HG03196 (cell line): ENCODE measurements around the gene MYORG.

Source experiments
- ATAC-seq: cut with Tn5 transposase; IDR thresholded peaks from one replicate; pipeline ENCODE4 v1.9.1; 2021; ENCODE audit not compliant: unreplicated experiment

MYORG gene

DNA sequence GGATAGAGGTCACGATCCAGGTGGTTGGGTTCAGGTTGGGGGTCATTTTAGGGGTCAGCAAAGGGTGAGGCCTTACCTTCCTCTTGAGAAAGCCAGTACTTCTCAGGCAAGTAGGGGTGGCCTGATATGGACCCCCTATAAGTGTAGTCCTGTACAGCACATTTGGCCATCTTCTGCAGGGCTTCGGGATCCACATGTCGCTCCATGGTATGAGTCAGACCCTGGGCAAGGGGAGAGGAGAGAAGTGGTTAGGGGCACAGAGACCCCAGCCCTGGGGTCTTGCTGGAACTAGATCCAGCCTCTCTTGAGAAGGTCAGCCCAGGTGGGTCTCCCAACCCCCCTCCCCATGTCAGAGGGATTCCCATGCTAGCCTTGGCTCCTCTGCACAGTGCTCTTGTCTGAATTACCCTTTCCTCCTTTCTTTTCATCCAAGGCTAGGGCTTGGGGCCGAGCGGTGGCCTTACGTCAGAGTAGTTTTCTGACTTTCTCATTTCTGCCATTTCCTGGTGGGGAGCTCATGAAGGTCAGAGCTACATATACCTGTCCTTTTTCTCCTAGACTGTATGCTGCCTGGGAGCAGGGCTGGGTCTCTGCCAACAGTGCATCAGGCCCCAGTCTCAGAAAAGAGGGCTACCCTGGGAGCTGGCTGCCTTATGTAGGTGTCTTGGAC, 9.0 kb upstream of the MYORG start:
- ATAC-seq = no peak

GRCh38 chr9:34384368-34385165, 7.9 kb upstream of the MYORG start:
- no peak for ATAC-seq

DNA sequence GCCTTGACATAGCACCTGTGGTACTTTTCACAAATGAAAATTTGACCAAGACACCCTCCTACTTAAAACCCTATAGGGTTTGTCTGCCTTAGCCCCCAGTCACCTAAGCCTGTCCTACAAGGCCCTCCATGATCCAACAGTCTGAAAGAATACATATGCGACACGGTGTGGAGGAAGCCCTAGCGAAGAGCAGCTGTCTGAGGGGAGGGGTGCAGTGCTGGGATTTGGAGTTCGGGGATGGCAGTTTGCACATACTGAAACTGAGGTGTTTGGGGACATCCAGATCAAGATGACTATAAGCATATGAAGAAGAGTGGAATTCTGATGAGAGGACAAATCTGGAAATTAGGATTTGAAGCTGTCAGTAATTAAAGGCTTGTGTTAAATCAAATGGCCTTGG, 7.2 kb upstream of the MYORG start:
- no peak for ATAC-seq

- ATAC-seq = no peak
Measured at GRCh38 chr9:34382879-34383278, 6.2 kb upstream of the MYORG start.

GRCh38 chr9:34382054-34382453, 5.4 kb upstream of the MYORG start:
- ATAC-seq = no peak

- no peak for ATAC-seq
Measured at GRCh38 chr9:34381323-34381722, 4.6 kb upstream of the MYORG start.

DNA sequence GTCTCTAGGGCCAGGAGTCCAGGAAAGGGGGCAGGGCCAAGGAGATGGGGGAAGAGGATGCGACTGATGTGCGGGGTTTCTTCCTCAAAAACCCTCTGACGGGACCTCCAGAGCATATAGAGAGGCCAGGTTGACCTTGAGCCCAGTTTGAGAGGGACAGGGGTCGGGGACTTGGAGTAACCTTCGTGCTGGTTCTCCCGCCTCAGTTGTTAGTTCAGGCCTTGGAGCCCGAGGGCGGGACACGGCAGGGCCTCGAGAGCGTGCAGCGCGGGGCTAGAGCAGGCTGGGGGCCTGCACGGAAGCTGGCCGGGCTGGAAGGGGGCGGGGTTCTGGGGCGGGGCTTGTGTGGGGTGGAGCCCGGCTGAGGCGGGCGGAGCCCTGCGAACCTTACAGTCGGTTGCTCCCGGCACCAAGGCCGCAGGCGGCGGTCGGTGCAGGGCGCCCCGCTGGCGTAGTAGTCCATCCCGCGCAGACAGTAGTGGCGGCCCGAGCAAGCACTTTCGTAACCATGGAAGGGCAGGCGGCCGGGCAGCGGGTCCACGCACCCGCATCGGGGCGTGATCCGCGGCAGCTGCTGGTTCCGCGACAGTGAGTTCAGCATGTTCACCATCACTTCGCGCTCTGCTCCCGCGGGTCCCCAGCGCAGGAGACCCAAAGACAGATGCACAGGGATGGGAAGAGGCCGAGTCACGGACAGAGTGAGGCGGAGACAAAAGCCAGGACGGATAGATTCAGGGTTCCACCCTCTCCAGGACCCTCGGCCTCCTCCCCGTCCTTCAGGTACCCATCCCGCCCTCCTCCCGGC, 4.0 kb upstream of the MYORG start:
- no peak for ATAC-seq

GRCh38 chr9:34380034-34380510, 3.4 kb upstream of the MYORG start:
- ATAC-seq = no peak

- ATAC-seq = peak; percentile 36
Measured at GRCh38 chr9:34379334-34380033, 2.8 kb upstream of the MYORG start.

GRCh38 chr9:34378376-34379060, 1.8 kb upstream of the MYORG start:
- no peak for ATAC-seq

DNA sequence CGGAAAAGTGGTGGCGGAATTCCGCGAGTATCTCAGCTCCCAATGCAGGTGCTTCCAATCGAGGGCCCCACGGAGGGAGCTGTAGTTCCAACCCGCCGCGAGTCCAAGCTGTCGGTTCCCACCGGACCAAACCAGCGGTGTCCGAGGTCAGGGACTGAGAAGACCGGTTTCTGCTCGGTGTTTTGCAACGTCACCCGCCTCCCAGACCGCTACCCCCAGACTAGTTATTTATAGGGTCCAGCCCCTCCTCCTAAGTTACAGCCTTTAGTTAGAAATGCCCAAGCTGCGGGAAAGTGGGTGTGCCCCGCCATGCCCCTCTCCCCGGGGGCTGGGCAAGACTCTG, 677 bp upstream of the MYORG start:
- ATAC-seq = no peak

GRCh38 chr9:34375901-34376595, 650 bp downstream of the MYORG start:
- no peak for ATAC-seq

DNA sequence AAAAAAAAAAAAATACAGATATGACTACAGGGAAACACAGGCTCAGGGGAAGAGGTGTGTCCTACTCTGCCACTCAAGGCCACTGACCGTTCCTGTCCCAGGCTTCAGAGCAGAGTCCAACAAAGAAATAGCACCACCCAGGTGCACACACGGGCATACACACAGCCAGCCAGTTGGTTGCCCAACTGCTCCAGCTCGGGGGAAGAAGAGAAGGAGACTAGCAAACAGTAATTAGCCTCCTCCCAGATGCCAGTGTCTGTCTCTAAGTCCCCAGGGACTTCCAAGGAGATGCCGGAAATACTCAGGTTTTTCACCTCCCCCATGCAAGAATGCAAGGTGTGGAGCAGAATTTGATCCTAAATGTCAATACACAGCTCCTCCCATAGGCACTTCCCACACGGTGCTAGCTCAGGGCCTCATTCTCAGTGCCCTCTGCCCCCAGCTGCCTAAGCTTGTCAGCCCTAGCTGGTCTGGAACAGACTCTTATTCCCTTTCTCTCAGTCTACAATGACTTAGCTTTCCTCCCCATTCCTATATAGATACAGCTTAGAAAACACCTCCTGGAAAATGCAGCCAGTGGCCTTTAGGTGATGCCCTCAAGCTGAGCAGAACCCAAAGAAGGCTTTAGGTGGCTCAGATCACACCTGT, 1.7 kb downstream of the MYORG start:
- no peak for ATAC-seq

- no peak for ATAC-seq
Measured at GRCh38 chr9:34374339-34374738, 2.4 kb downstream of the MYORG start.

DNA sequence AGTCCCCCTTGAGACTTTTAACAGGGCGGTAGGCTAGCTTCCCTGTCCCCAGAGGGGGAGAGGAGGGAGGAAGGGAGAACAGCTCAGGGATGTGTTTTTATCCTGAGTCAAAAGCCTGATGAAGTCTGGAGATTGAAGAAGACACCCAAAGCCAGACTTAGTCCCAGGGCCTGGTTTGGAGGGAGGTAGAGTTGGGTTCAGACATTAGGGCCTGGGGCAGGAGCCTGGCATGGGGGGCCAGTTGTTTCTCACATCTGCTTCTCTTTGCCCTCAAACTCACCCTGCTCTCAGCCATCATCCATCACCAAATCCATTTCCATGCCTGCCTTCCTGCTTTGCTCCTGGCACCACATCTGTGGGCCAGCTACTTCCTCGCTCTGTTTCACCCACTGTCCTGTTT, 2.9 kb downstream of the MYORG start:
- no peak for ATAC-seq

GRCh38 chr9:34372467-34373011, 4.2 kb downstream of the MYORG start:
- ATAC-seq = no peak

- no peak for ATAC-seq
Measured at GRCh38 chr9:34371886-34372466, 4.7 kb downstream of the MYORG start.

DNA sequence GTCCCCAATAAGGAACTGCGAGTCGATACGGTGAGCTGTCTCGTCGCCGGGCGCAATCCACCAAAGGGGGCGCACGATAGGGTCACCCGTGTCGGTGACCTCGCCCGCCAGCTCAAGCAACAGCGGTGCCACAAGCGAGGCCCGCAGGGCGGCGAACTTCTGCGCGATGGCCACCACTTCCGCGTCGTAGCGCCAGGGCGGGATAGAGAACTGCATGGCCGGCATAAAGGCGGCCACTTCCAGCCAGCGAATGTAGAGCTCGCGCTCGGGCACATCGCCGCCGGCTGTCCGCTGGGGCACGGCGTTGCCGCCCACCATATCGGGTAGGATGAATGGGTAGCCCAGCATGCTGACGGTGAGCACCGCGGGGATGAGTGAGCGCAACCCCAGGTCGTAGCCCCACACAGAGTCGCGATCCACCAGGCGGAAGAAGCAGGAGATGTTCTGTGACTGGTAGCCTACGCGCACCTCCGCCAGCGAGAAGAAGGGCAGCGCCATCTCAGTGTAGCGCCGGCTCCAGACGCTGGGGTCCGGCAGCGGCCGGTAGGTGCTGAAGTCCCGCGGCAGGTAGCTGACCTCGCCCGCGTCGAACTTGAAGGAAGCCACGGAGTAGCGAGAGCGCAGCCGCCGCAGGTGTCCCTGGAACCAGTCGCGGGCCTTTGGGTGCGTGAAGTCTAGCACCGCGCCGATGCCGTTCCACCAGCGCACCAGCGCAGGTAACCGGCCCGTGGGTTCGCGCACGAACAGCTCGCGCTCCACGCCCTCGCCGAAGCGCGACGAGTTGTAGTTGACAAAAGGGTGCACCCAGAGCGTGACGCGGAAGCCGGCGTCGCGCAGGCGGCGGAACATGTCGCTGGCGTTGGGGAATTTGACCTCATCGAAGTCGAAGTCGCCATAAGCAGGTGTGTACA, 5.5 kb downstream of the MYORG start:
- ATAC-seq = no peak
